SKM-1 treated with dmso at 0.1 percent for 144 hours (cell line): ENCODE results near the gene GPR15LG.
"Not testable (repeated sequence)": the region's sequence is repeated elsewhere in the genome, so short reads cannot be mapped to it uniquely, and the experiment has no call there.

Source experiments
- DNase-seq: peaks from one replicate; lab custom pipeline; 2025; ENCODE audit not compliant: unreplicated experiment; lab: John Stamatoyannopoulos, UW

Gene GPR15LG

DNA sequence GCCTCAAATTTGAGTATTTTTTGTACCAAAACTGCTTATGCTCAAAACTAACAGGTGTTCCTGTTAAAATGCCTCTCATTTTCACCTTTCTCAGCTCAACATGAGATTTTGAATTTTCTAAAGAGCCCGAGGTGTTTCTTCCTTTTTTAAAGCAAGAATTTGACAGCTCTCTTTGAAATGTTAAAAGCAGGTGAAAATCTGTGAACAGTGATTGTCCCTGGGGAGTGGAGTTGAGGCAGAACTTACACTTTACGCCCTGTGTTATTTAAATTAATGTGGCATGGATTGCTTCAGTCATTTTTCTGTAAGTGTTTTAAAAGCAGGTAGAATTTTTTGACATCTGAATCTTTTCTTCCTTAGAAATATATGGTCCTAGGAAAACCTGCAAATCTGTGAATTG lies 9.2 kb upstream of the GPR15LG start:
- no peak for DNase-seq

DNA sequence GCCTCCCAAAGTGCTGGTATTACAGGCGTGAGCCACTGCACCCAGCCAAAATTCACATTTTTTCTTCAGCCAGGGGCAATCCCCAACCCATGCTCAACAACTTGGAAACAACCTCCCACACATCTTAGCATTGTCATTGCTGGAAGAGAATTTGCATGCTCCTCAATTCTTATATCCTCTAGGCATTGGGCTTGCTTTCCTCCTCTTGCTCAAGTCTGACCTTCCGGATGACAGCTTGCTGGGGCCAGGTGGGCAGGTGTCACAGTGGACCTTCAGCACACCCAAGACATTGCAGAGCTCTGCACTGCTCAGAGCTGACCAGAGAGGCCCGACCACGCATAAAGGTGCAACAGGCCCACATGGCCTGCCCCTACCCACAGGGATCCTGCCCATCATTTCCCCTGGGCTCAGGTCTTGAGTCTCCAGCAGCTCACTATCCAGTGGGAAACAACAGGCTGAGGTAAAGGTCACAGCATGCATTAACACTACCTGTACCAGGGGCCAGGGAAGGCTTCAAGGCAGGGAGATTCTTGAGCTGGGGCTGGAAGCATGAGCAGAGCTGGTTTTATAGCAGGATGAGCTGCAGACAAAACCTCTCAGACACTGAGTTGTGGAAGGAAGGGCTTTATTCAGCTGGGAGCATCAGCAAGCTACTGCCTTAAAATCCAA lies 6.8 kb upstream of the GPR15LG start:
- DNase-seq = no peak

DNA sequence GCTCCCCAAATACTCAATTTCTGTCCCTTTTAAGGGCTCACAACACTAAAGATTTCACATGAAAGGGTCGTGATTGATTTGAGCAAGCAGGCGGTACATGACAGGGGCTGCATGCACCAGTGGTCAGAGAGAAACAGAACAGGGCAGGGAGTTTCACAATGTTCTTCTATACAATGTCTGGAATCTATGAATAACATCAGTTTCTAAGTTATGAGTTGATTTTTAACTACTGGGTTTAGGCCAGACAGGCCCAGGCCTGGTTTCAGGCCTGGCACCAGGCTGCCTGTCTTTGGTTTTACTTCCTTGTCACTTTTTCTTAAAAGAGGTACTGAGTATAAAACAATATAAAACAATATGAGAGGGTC lies 6.3 kb upstream of the GPR15LG start:
- DNase-seq = not testable (repeated sequence)

DNA sequence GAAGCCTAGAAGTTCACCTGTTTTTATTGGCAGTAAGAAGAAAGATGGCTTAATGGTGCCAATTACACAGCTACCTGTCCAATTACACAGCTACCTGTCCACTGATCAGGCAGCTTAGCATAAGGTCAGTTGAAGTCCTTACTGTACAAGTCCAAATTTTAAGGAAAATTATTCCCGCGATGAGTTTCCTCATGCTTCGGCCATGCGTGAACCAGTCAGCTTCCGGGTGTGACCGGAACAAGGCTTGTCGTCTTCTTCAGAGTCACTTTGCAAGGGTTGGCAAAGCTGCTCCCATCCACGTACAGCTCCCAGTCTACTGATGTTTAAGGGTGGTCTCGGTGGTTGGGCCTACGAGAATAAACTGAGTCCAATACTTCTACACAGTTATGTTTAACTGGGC lies 5.2 kb upstream of the GPR15LG start:
- not testable (repeated sequence) for DNase-seq

DNA sequence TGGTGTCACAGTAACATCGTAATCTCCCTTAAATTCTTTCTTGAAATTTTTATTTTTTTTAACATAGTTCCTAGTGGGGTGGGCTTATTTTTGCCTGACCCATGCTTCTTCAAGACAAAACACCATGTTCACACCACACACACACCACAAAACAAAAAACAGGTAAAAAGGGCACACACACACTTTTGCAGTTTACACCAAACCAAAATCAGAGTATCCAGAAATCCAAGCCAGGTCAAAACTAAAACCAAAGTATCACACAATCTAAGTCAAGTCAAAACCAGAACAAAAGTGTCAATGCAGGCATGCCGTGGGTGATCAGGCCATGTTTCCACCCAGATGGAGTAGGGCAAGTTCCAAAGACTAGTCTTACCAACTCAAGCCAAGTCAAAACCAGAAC lies 2.4 kb upstream of the GPR15LG start:
- DNase-seq = not testable (repeated sequence)

DNA sequence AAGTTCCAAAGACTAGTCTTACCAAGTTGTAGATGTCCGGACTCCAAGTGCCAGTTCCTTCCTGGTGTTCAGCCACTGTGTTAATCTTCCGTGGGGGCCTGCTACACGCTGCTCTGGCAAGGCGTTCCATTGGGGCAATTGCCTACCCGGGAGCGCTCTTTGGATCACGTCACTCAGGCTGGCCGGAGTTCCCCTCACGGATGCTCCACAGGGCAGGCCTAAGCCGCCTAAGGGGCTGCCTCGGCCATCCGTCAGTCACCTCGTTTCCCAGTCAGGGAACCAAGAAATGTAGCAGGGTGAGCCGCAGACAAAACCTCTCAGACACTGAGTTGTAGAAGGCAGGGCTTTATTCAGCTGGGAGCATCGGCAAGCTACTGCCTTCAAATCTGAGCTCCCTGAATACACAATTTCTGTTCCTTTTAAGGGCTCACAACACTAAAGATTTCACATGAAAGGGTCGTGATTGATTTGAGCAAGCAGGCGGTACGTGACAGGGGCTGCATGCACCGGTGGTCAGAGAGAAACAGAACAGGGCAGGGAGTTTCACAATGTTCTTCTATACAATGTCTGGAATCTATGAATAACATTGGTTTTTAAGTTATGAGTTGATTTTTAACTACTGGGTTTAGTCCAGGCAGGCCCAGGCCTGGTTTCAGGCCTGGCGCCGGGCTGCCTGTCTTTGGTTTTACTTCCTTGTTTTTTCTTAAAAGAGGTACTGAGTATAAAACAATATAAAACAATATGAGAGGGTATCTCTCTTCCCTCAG lies 1.7 kb upstream of the GPR15LG start:
- DNase-seq = not testable (repeated sequence)

DNA sequence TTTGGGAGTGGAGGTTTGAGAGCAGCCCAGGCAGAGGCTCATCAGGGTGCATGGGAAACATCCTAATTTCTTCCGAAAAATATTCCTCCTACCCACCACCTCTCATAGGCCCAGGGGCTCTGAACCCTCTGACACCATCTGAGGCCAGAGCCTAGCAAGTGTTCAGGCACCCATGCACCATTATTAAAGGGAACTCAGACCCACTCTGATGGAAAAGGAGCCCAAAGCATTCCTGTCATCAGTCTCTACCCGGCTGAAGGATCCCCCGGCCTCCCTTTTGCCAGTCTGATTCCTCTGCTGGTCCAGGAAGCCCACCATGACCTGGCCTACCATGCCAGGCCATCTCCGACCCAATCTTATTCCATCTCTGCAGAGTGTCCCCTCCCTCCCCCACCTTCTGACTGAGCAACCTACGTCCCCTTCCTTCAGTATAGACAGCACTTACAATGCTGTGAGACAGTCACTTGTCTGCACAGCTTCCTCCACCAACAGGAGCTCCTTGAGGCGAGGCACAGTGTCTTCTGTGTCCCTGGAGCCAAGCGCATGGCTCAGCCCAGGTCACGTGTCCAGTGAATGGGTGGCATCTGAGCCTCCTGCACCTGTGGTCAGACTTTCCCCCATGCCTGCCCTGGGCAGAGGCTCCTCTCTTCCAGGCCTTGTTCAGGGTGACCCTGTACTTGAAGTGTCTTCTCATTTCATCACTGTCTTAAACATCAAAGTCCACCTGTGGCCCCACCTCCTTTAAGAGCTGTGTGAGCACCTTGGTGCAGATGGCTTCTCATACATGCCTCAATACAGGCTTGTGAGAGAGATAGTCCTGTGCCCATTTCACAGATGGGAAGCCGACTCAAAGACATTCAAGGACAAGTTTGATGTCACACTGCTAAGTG lies 889 bp upstream of the GPR15LG start:
- no peak for DNase-seq

DNA sequence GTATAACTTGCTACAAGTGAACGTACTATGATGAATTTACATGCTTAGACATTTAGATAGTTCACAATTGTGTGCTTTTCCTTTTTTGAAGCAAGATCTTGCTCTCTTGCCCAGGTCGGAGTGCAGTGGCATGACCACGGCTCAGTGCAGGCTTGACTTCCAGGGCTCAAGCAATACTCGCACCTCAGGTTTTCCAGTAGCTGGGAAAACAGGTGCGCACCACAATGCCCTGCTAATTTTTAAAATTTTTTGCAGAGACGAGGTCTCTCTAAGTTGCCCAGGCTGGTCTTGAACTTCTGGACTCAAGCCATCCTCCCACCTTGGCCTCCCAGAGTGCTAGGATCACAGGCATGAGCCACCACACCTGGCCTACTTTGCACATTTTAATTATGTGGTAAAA lies 1.8 kb downstream of the GPR15LG start:
- no peak for DNase-seq

DNA sequence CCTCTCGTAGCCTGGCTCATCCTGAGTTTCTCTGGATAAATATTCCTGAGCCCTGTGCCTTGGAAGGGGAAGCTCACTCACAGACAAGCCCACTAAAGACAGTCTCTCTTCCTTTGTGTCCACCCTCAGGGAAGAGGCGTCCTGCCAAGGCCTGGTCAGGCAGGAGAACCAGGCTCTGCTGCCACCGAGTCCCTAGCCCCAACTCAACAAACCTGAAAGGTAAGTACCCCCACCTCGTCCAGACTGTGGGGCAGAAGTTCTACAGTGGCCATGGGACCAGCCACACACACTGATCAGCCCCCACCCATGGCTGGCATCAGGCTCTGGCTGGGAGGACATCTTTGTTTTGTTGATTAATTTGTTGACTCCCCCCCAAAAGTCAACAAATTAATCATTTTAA lies 2.8 kb downstream of the GPR15LG start:
- DNase-seq = no peak

DNA sequence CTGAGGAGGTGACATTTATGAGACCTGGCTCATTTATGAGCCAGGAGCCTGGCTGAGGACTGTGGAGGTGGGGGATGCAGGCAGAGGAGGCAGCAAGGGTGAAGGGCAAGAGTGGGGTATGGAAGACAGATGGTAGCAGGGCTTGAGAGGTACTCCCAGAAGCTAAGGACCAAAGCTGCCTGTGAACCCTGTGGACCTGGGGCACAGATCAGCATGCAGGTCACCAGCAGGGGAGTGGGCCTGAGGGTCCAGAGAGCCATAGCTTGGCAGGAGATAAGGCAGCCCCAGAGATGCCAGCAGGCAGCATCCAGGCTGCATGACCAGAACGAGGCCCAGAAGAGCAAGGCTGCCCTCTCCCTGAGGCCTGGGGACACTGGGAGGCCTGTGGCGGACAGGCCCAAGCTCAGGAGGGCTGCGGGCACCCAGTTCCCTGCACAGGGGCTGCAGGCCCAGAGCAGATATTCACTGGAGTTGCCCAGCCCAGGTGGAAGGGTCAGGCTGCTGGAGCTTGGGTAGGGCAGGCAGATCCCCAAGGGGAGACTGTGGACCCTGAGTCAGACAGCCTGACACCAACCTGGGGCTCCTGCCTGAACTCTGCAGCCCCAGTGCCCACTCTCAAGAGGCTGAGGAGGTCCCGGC lies 3.4 kb downstream of the GPR15LG start:
- DNase-seq = no peak

DNA sequence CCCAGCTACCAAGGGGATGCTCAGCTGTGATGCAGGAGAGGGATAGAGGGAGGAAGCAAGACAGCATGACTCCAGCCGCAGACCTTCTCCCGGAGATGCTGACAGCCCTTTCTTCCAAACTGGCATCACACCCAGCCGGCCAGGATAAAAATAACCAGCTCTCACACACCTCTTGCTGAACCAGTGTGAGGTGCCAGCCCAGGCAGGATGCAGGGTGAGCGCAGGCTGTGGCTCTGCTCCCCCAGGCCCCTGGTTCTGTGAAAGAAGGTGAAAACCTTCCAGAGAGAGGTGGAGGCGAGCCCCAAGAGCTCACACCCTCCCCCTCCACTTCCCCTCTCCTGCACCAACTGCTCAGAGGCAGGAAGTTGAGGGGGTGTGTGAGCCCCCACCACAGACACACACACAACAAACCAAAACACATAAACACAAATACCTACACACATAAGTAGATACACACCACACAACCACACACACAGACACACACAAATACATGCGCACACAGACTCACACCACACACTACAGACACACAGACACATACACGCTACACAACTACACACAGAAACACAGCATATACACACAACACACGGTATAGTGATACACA lies 4.0 kb downstream of the GPR15LG start:
- DNase-seq = no peak

DNA sequence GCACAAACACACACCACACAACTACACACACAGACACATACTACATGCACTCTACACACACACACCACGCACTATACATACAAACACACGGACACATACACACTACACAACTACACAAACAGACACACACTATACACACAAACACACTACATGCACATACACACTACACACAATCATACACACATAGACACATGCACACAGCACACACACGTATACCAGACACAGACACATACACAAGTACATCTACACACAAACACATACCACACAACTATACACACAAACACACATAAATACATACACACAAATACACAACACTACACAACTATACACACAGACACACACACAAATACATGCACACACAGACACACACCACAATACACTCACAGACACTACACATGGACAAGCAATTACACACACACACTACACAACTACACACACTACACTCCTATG lies 4.6 kb downstream of the GPR15LG start:
- no peak for DNase-seq

DNA sequence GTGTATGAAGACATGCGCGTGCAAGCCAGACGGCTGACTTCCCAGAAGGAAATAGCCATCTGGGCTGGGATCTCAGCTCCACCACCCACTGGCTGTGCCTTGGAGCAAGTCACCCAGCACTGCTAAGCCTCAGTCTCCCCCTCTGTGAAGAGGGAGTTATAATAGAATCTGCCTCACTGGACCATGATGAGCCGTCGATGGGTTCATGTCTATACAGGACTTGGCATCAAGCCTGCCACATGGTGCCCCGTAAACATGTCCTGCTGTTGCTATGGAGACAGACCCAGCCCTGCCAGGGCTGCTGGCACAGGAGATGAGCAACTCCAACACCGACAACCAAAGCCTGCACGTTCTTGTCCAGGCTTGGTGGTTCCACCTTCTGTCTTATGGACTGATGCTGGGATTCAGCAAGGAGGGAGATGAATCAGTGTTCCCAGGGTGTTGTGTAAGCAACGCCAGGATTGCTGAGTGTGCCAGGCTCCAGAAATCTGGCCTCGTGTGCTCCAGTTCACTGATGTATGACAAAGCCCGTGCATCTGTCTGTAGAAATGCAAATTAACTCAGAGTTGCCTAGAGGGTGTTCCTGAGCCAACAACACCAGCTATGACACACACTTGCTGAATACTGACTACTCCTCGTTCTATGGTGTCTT lies 5.6 kb downstream of the GPR15LG start:
- DNase-seq = no peak

DNA sequence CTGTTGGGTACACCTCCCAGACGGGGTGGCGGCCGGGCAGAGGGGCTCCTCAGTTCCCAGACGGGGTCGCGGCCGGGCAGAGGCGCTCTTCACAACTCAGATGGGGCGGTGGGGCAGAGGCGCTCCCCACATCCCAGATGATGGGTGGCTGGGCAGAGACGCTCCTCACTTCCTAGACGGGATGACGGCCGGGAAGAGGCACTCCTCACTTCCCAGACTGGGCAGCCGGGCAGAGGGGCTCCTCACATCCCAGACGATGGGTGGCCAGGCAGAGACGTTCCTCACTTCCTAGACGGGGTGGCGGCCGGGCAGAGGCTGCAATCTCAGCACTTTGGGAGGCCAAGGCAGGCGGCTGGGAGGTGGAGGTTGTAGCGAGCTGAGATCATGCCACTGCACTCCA lies 6.8 kb downstream of the GPR15LG start:
- not testable (repeated sequence) for DNase-seq

DNA sequence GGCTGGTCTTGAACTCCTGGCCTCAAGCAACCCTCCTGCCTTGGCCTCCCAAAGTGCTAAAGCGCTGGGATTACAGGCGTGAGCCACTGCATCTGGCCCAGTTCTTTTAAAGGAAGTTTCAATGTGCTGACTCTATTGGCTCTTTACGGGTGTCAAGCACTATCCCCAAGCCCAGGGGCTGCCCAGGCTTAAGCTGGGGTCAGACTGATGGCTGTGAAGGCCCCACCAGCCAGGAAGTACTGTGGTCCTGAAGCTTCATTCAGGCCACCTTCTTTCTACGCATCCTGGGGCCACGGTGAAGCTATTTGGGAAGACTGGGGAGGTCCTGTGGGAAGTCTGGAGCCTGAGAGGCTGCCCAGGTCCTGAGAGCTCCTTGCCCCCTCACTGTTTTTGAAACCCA lies 8.0 kb downstream of the GPR15LG start:
- DNase-seq = no peak

DNA sequence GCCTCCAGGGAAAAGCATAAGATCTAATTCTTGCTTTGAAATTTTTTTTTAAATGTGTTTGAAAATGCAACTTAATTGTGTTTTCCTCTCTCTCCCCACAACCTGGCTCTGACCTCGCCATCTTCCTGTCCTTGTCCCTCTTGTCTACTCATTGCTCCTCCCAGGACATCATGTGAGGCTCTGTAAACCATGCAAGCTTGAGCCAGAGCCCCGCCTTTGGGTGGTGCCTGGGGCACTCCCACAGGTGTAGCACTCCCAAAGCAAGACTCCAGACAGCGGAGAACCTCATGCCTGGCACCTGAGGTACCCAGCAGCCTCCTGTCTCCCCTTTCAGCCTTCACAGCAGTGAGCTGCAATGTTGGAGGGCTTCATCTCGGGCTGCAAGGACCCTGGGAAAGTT lies 10.9 kb downstream of the GPR15LG start:
- DNase-seq = no peak

DNA sequence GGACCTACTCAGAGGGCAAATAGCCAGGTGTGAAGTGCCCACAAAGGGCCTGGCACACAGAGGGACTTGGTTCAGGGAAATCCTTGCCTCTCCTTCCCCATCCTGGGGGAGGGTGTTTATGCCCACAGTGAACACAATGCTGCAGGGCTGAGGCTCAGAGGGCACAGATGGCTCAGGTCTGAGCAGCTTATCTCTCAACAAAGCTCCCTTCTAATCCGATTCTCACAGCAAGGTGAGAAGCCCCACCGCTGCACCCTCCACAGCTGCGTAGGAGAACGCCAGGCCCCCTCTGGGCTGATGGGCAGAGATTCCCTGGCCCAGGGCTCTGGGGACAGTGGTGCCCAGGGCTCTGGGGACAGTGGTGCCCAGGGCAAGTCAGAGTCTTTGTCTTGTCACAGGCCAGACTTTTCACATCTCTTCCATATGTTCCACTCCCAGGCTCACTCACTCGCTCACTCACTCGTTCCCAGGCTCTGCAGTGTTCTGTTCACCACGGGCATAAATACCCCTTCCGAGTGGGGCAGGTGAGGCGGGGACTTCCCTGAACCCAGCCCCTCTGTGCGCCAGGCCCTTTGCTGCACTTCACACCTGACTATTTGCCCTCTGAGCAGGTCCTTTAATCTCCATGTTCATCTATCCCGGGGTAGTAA lies 12.1 kb downstream of the GPR15LG start:
- DNase-seq = no peak

DNA sequence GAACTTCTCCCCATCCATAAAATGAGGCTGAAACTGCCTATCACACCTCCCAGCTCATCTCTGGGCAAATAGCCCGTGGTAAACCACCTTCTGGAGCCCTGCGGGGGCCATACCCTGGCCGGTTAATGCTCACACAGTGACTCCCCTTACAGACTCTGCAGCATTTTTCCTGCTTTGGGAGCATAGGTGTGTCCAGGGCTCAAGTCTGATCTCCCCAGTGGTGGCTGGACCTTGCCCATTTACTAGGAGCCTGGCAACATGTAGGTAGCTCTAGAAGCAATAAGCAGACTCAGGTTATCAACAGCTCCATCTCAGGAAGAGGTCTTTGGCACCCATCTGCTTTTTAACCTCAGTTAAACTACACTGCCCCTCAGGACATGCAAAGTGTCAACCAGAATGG lies 15.2 kb downstream of the GPR15LG start:
- DNase-seq = no peak

DNA sequence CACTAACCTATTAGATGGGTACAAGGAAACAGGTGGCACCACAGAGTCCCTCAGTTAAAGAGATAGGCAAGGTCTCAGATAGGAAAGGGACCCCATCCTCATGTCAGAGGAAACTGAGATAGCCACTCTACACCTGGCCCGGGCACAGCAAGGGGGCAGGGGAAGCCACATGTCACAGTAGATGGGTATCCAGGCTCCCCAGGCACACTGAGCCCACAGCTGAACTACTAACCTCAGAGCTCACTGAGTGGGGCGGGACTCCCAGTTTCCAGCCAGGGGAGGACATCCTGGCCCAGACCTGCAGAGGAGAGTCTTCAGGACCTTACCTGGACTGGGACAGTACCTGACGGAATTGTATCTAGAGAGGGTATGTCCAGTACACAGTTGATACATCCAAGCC lies 17.0 kb downstream of the GPR15LG start:
- DNase-seq = no peak

DNA sequence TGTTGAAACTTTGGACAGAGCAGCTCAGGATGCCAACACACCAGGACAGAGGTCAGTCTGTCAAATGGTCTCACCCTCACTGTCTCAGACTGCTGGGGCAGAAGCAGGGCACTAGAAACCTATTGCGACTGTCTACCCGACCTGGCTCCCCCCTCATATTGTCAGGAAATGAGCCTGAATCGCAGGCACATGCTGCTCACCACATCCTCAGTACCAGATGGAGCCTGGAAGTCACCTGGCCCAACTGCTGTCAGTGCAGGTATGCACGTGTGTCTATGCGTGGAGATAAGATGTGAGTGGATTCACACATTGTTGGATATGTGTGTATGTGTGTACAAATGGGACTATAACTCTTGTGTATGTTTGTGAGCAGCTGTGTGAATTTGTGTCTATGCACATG lies 17.5 kb downstream of the GPR15LG start:
- DNase-seq = no peak
